Esophagus squamous epithelium (tissue), 4 donors: ENCODE results near the gene TRIM10.

ENCODE experiments used
- POLR2A ChIP-seq, 4 donors: fragments of 450-650 bp; IDR thresholded peaks; one replicate each; pipeline ENCODE4 v1.6.1; 2017; ENCODE audit warnings: antibody characterized with exemption in 4 of 4, mild to moderate bottlenecking in 4 of 4, moderate library complexity in 3 of 4
- TF ChIP-seq, protein P1 (sequence below), 6 experiments: fragments of 450-650 bp in 4 of 6; fragments of 200-600 bp in 2 of 6; sonication (generic) in 2 of 6; IDR thresholded peaks; one replicate each; pipeline ENCODE4 v1.5.1; 2016 to 2019; ENCODE audit warnings: antibody characterized with exemption in 6 of 6, mild to moderate bottlenecking in 4 of 6, moderate library complexity in 4 of 6

DNA sequence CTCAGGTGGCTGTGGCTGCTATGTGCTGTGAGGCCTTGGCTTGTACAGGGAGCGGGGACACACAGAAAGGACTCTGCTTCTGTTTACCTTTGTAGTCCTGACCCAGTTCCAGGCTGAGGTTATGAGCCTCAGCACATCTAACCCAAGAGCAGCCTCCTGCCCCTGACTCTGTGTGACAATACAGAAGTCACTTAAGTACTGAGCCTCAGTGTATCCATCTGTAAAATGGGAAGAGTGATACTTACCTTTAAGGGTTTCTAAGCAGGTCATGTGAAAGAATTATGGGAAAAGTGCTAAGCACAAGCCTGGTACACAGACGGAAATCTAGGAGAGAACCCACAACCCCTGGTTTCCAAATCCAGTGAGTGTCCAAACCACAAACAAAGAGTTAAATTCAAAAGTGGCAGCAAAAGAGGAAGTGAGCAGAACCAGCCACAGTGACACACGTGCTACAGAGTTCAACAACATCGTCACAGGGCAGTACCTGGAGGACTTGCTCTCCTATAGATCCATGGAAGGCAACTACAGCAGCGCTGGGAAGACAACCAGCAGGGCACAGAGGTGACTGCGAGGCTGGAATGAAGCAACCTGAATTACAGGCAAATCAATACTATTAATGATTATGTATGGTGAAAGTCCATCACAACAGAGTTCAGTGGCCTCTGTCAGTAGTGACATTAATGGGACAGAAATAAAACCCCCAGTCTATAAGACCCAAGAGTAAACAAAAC lies 39.7 kb upstream of the TRIM10 start:
- TF ChIP-seq, protein P1, sequence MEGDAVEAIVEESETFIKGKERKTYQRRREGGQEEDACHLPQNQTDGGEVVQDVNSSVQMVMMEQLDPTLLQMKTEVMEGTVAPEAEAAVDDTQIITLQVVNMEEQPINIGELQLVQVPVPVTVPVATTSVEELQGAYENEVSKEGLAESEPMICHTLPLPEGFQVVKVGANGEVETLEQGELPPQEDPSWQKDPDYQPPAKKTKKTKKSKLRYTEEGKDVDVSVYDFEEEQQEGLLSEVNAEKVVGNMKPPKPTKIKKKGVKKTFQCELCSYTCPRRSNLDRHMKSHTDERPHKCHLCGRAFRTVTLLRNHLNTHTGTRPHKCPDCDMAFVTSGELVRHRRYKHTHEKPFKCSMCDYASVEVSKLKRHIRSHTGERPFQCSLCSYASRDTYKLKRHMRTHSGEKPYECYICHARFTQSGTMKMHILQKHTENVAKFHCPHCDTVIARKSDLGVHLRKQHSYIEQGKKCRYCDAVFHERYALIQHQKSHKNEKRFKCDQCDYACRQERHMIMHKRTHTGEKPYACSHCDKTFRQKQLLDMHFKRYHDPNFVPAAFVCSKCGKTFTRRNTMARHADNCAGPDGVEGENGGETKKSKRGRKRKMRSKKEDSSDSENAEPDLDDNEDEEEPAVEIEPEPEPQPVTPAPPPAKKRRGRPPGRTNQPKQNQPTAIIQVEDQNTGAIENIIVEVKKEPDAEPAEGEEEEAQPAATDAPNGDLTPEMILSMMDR (IDR thresholded peaks at IDR 0.05): no peak
- no peak for TF ChIP-seq POLR2A (IDR thresholded peaks at IDR 0.05)
